HG03520 (cell line): ENCODE results near the gene CACNG7.

Experiments
- ATAC-seq: cut with Tn5 transposase; IDR thresholded peaks from one replicate; pipeline ENCODE4 v1.9.1; 2021; ENCODE audit warnings: mild to moderate bottlenecking, moderate library complexity; ENCODE audit not compliant: unreplicated experiment

The CACNG7 gene

GRCh38 chr19:53981376-53981951 is 72.4 kb downstream of the CACNG7 start:
- ATAC-seq: no peak

GRCh38 chr19:53982001-53982451 is 72.9 kb downstream of the CACNG7 start:
- no peak for ATAC-seq

- no peak for ATAC-seq
Measured at GRCh38 chr19:53982611-53983010, 73.5 kb downstream of the CACNG7 start.

GRCh38 chr19:53983457-53984289 is 74.6 kb downstream of the CACNG7 start:
- no peak for ATAC-seq

- no peak for ATAC-seq
Measured at GRCh38 chr19:53985863-53986262, 76.8 kb downstream of the CACNG7 start.

GRCh38 chr19:53988981-53989380 is 79.9 kb downstream of the CACNG7 start:
- ATAC-seq: no peak

- no peak for ATAC-seq
Measured at GRCh38 chr19:53989600-53990533, 80.8 kb downstream of the CACNG7 start.

- no peak for ATAC-seq
Measured at GRCh38 chr19:53991224-53992113, 82.4 kb downstream of the CACNG7 start, which contains the start of gene CACNG6. Gene CACNG6, plus strand, starts transcription at chr19:53991637. Its CDS starts 1,241 bp downstream, at chr19:53992878.

GRCh38 chr19:53992211-53992610 is 83.1 kb downstream of the CACNG7 start:
- ATAC-seq: no peak

- ATAC-seq: no peak
Measured at GRCh38 chr19:53992815-53993214, 83.7 kb downstream of the CACNG7 start.

GRCh38 chr19:53993448-53993847 is 84.4 kb downstream of the CACNG7 start:
- no peak for ATAC-seq
